Measurements from ENCODE around the gene EHD1.

EHD1 gene

DNA sequence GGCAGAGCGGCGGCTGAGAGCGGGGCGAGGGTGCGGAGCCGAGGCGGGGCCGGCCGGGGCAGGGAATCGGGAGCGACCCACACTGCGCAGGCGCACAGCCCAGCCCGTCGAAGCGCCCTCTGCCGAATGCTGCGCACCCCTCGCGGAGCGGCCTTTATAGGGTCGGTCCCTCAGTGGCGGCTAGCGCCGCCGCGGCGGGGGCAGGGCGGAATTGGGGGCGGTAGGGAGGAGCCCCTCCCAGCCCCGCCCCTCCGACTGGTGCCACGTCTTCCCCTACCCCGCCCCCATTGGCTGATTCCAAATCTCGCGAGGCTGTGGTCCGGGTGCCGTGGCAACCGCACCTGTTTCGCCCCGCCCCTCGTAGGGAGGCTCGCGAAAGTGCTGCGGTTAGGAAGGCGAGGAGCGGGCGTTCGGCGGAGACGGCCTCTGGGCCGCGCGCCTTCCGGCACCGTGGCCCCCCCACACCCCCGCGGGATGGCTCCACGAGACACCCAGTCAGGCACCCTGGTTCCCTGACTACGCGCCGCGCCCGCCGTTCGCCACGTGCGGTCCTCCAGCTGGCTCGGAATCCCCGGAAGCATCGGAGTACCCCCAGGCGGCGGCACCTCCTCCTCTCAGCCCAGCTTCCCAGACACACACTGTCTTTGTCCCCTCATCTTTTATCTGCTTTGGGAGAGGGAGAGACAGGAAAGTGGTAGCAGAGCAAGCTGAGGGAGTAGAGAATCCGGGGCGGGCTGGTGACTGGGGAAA lies at the start of gene EHD1:
Gene EHD1 (minus strand): TSS at position 128 of the 750 bp plus-strand sequence. CDS start 157 bp downstream, outside the sequence.
- H3K4me3 ChIP-seq (ENCODE audit: low read depth, low read length): peak within 1 kb of the TSS; percentile 89

DNA sequence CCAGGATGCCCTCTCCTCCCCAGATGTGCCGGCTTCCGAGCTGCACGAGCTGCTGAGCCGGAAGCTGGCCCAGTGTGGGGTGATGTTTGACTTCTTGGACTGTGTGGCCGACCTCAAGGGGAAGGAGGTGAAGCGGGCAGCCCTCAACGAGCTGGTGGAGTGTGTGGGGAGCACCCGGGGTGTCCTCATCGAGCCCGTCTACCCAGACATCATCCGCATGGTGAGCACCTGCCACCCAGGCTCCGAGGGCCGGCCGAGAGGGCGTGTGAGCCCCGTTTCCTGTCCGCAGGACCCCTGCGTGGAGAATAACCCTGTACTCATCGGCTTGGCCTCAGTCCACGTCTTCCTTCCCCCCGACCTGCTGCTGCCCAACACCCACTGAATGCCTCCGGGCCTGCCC lies 48.3 kb upstream of the EHD1 start:
- H3K4me3 ChIP-seq (ENCODE audit: low read depth, low read length): no peak overlapping the region

DNA sequence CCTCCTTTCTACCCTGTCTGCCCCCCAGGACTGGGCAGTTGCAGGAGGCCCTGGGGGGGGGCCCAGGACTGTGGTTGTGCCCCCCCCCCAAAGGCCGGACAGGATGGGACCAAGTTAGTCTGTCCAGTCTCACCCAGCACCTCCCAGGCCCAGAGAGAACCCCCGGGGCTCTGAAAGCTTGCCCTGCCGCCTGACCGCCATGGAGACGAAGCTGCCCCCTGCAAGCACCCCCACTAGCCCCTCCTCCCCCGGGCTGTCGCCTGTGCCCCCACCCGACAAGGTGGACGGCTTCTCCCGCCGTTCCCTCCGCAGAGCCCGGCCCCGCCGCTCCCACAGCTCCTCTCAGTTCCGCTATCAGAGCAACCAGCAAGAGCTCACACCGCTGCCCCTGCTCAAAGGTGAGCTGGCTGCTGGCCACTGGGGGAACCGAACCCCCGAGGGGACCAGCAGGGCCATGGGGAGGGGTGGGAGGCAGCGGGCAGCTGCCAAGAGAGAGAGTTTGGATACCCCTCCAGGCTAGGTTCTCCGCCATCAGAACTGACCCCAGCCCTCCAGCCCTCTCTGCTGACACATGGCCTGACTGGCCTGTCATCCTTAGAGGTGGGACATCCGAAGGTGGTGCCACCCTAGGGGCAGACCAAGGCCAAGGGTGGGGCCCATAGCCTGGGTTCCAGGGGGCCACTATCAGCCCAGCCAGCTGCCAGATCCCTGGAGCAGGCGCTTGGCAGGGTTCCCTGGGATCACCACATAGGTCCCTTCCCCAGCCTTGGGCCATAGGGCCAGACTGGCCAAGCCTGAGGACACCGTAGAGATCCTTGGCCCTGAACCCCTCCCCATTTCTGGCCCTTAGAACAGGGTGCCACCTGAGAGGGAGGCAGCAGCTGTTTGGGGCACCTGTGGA lies 47.4 kb upstream of the EHD1 start:
- H3K4me3 ChIP-seq (ENCODE audit: low read depth, low read length): no peak overlapping the region

DNA sequence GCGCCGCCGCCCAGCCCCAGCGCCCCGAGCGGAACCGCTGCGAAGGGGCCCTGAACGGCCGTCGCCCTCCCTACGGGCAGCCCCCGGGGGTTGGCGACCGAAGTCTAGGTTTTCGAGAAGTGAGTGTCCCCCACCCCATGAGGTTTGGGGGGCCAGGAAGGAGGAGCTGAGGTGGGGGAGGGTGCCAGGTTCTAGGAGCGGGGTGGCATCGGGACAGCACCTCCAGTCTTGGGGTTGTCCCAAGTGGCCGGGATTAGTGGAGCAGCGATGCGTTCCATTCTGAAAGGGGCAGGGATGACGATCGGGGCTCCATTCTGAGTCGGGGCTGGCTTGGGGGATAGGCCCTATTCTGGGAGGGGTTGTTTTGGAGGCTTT lies 46.5 kb upstream of the EHD1 start:
- H3K4me3 ChIP-seq (ENCODE audit: low read depth, low read length): peak overlapping the region; percentile 51

DNA sequence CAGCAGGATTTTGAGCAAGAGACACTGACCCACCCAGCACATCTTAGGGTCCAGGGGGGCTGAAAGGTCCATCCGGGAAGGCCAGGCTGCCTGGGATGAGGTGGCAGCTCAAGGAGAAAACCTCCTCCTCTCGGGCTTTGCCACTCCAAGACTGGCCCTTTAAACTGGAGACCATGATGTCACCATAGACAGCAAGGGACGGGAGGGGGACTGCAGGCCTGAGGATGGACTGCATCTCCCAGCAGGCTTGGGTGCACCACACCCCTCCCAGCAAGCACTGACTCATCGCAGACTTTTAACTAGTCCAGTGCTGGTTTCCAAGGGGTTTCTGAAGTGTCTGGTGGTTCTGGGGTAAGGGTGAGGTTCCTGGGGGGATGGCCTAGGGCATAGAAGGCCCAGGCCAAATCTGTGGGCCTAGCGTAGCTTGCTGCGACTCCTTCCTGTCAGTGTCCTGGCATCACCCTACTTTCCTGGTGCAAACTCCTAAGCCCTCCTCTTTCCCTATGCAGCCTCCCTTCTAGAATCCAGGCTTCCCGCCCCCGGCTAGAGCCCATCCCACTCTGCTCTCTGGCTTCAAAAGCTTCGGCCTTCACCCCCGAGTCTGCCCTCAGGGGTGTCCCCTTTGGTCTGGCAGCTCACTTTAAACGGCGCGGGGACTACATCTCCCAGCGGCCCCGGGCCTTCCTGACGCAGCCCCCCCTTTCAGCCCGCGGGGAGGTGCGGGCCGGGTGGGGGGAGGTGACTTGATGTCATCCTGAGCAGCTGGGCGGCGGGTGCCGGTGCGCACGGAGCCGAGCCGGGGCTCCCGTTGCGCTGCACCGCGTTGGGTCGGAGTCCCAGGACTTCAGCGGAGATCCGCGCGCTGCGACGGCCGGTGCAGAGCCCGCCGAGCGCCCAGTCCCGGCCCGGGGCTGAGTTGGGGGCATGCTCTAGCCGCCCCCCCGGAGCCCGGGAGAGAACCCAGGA lies 45.8 kb upstream of the EHD1 start, which contains the start of gene PPP2R5B:
Gene PPP2R5B (plus strand): TSS at position 746 of the 966 bp plus-strand sequence. CDS start 1,046 bp downstream, outside the sequence.
- peak within 1 kb of the TSS; percentile 51 for H3K4me3 ChIP-seq (ENCODE audit: low read depth, low read length)

DNA sequence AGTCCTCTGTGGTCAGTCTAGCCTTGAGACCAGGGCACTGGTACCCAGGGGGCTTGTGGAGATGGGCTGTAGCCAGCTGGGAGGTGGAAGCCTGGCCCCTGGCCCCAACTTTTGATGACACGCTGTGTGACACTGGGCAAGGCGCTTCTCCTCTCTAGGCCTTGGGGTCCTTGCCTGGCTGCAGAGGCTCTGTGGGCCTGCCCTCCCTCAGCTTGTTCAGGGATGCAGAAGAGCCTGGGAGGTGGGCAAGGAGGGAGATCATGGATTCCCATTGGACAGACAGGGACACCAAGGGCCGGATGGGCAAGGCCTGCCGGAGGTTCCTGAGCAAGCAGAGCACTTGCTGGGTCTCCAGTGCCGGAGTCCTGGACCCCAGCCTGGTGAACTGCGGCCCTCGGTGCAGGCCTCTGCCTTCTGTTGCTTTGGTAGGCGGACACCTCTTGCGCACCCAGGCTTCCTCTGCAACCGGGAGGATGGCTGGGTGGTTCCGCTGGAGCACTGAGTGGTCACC lies 44.8 kb upstream of the EHD1 start:
- H3K4me3 ChIP-seq (ENCODE audit: low read depth, low read length): no peak overlapping the region

DNA sequence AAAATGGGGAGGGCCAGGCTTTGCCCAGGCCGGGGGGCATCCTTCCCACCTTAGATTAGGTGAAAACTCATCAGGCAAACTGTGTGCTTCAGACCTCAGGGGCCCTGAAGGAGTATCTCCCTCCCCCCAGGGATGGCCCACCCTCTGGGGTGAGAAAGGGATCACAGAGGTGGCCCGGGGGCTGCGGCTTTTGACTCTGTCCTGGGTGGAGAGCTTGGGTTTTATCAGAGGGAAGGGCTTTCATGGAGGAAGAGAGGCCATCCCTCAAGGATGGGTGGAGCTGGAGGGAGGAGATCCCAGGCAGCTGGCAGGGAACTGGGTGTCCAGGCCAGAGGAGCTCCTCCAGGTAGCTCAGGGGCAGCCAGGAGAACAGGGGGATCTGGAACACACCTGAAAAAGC lies 43.0 kb upstream of the EHD1 start:
- H3K4me3 ChIP-seq (ENCODE audit: low read depth, low read length): no peak overlapping the region

DNA sequence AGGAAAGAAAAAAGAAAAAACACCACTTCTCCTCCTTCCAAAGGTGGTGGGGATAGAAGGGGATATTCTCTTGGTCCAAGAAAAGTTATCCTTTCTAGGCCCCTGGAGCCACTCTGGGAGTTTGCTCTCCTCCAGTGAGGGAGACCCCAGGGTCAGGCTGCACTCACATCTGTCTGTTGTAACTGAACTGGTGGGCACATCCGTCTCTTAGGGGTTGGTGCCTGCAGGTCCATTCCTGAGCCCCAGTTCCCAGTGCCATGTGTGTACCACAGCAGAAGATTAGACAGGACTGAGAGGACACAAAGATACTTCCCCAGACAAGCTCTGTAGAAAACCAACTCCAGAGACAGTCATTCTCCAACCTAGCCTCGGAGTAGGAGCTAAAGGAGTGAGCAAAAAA lies 41.7 kb upstream of the EHD1 start:
- no peak overlapping the region for H3K4me3 ChIP-seq (ENCODE audit: low read depth, low read length)

DNA sequence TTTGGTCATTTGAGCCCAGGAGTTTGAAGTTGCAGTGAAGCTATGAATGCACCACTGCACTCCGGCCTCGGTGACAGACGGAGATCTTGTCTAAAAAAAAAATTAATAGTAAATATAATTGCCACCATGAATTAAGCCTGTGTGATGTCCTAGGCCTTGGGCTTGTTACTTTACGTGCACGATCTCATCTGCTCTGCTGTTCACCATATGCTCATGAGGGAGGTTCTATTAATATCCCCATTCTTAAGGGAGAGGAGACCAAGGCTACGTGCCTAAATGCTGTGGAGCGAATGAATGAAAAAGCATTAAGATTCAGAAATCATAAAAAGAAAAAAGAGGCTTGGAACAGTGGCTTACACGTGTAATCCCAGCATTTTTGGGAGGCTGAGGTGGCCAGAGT lies 41.2 kb upstream of the EHD1 start:
- no peak overlapping the region for H3K4me3 ChIP-seq (ENCODE audit: low read depth, low read length)

DNA sequence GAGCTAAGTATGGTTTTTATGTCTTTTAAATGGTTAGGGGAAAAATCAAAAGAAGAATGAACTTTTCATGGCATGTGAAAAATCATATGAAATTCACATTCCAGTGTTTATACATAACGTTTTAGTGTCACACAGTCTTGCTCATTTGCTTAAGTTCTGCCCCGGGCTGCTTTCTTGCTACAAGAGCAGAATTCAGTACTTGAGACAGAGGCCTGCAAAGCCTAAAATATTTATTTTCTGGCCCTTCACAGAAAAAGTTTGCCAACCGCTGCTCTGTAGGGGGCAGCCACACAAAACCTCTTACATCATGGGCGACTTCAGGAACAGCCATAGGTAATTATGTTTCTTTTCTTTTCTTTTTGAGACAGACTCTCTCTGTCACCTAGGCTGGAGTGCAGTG lies 39.6 kb upstream of the EHD1 start:
- peak overlapping the region; percentile 0 for H3K4me3 ChIP-seq (ENCODE audit: low read depth, low read length)

DNA sequence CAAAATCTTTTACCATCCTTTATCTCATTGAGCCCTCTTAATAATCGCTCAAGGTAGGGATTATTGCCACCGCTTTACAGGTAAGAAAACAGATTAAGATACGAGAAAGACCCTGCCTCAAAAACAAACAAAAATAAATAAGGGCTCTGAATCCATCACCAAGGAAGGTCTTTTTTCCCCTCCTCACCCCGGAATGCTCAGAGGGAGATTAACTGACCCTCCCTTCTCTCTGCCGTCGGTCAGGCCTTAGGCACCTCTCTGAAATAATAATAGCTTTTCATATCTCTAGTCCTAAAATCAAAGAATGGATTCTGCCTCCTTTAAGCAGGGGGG lies 39.2 kb upstream of the EHD1 start:
- H3K4me3 ChIP-seq (ENCODE audit: low read depth, low read length): peak overlapping the region; percentile 0

DNA sequence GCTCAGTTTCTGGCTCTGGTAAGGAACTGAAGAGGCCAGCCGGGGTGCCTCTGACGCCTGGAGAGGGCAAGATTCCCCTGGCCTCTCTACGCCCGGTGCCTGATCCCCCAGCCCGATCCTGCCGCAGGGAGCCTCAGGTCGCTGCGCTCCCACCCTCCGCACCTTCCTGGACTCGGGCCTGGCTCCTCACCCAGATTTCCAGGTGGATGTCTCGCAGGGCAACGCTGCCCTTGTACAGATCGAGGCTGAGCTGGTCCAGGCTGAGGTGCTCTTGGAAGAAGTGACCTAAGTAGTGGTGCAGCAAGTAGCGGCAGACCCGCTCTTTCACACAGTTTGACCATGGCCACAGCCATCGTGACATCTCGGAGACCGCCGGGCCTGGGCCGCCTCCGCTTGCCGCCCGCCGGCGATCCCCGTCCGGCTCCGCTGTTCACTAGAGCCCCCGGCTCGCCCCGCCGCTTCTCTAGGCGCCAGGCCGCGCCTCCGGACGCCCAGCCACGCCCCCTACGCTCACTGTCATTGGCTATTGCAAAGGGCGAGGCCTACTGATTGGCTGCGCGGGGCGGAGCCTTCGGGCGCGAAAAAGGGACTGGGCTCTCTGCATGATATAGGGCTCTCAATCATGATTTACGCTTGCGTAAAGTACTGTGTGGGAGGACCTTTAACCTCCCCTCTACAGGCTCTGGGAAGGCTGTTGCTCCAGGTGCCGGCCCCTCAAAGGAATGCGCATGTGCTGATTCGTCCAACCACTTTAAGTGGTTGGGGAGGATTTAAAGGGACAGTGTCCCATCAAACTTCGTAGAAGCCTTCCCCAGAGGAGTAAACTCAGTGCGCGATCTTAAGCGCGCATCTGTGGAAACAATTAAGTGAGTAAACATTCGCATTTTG lies 38.6 kb upstream of the EHD1 start, which contains the start of gene ATG2A:
Gene ATG2A (minus strand): TSS at position 435 of the 888 bp plus-strand sequence. CDS start 74 bp downstream, at position 361.
- peak within 1 kb of the TSS; percentile 84 for H3K4me3 ChIP-seq (ENCODE audit: low read depth, low read length)

DNA sequence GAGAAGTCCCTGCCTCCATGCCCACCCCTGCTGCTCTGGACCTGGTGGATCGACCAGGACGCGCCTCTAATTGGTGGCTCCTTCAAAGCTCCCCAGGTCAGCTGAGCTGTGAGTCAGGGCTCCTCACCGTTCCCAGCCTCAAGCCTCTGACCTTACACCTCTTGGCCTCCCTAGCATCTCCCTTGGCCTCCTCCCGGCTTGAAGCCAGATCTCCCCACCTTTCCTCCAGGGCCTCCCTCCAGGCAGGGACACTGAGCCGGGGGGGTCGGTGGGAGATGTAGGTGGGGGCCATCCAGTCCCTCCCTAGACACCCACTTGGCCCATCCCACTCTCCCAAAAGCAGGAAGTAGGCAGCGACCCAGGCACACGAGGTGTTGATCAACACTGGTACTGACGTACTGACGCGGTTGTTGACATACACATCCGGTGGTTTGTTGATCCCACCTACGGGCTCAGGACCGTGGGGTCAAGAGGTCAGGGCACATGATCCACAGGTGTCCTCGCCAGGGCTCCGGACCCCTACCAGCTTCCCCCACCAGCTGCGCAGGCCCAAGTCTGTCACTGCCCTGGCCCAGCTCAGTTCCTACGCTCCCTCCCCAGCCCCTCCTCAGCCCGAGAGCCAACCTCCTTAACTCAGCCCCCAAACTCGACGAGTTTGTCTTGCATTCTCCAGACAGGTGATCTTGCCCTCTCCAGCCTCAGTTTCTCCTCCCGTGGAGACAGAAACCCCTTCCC lies 37.8 kb upstream of the EHD1 start:
- peak overlapping the region; percentile 84 for H3K4me3 ChIP-seq (ENCODE audit: low read depth, low read length)

DNA sequence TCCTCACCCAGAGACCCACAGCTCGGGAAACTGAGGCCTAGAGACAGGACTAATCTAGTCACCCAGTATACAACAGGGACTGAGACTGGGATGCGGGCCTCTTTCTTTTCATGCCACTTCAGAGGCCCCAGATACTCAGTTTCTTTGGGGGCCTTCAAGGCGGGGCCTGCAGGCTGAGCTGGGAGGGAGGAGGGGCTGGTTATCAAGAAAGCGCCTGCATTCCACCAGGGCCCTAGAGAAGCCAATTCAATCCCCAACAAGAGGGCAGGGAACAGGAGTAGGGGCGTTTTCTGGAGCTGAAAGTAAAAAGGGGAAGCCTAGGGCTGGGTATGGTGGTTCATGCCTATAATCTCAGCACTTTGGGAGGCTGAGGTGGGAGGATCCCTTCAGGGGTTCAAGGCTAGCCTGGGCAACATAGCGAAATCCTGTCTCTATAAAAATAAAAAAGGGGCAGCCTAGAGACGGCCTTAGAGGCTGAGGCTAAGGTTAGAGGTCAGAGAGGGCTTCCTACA lies 37.0 kb upstream of the EHD1 start:
- H3K4me3 ChIP-seq (ENCODE audit: low read depth, low read length): no peak overlapping the region

DNA sequence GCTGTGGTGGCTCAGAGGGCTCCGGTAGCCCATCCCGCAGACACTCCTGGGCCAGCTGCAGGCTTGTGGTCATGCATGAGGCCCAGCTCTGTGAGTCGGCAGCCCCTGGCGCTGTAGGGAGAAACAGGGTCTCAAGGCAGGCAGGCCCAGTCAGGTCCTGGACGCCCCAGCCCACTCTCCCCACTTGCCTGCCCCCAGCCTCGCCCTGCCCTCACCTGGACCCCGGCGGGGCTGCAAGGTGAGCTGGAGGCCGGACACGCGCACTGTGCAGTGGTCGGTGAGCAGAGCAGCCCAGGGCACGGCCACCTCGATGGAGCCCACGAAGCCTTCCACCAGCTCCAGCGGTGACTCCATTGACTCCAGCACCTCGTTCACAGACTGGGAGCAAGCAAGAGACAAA lies 35.7 kb upstream of the EHD1 start:
- H3K4me3 ChIP-seq (ENCODE audit: low read depth, low read length): no peak overlapping the region

DNA sequence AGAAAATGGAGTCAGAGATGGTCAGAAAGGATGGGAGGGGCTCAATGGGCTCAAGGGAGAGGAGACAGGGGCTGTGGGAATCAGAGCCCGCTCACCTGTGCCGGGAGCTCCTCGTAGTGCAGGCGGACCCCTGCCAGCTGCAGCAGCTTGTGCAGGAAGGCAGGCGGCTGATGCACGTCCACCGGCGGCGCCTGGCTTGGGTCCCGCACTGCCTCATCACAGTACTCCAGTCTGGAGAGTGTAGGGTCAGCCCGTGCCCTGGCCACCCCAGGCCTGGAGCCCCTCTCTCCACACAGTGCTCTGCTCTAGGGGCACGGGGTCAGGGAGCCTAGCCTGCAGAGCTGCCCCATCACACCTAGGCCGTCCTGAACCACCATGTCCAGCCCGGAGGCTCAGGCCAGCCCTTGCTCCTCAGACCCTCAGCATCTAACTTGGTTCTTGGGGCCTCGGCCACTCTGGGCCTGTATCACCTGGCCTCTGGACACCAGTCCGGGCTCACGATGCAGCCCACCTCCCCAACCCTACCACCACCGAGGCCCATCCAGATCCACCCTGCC lies 34.8 kb upstream of the EHD1 start:
- H3K4me3 ChIP-seq (ENCODE audit: low read depth, low read length): no peak overlapping the region

DNA sequence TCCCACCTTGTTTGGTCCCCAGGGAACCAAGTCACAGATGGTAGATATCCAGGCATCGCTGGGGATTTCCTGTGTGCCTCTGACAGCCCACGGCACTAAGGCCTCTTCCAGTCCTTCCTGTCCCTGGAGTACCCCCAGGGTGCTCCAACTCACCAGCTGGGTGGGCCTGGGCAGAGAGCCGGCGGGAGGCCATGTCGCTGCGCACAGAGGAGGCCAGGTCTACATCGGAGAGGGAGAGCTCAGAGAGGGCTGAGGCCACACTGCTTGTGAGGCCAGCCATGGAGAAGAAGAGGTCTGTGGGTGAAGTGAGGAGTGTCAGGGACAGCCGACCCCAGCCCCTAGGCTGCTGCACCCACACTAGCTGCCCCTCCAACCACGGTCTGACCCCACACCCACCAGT lies 33.3 kb upstream of the EHD1 start:
- no peak overlapping the region for H3K4me3 ChIP-seq (ENCODE audit: low read depth, low read length)

DNA sequence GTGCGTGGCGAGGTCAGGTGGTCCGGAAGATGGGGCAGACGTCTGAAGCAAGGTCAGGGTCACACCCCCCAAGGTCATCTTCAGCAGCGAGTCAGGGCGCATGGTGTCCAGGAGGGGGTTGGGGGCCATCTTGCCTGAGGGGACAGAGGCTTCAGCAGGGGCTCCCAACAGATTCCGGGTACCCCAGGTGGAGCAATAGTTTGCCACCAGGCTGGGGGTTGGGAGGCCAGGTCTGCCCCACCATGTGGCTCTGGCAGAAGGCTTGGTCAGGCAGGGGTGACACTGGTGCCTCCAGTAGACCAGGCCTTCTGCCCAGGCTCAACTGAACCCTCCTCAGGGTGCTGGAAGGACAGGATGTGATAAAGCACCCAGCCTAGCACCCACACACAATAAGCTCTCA lies 32.7 kb upstream of the EHD1 start:
- no peak overlapping the region for H3K4me3 ChIP-seq (ENCODE audit: low read depth, low read length)

Measured in iPS-11a (cell line).